CD4-positive, alpha-beta T cell (primary cell): ENCODE results near the gene ENTPD7. TPM values are rescaled to one million over a fixed set of nuclear protein-coding genes. Genes with fewer than 3 reads are reported as not detected.
"Not testable (repeated sequence)": the region's sequence is repeated elsewhere in the genome, so short reads cannot be mapped to it uniquely, and the experiment has no call there.

Experiments used
- ATAC-seq: fragments of 200-7000 bp; cut with Tn5 transposase; one replicate; pipeline ENCODE4 v1.10.0; 2022; ENCODE audit warnings: mild to moderate bottlenecking; ENCODE audit not compliant: poor library complexity
- CTCF ChIA-PET: fragments of 350-600 bp; sonication (Branson Sonifier 250); formaldehyde crosslinking; loops from one replicate; lab custom pipeline; 2021; ENCODE audit warnings: antibody characterized with exemption, inconsistent platforms; lab: Charles Lee
- POLR2A ChIA-PET: fragments of 350-600 bp; sonication (Branson Sonifier 250); formaldehyde crosslinking; loops from one replicate; lab custom pipeline; 2021; ENCODE audit warnings: antibody characterized with exemption, inconsistent platforms; lab: Charles Lee
- DNase-seq, 14 experiments: peaks; one replicate each; pipeline ENCODE4 v3.0.0-alpha.2; 2013 to 2020; ENCODE audit warnings: mixed read lengths in 2 of 14
- H3K27ac ChIP-seq, 2 donors: one replicate each; pipeline versions ENCODE4 v1.5.1 to v1.7.0; 2013; ENCODE audit warnings: low read length in 2 of 2, low read depth in 1 of 2, mild to moderate bottlenecking in 1 of 2
- H3K27me3 ChIP-seq, 2 experiments: 1 replicate in 1 of 2; 2 replicates in 1 of 2; pipeline versions ENCODE4 v1.6.1 to v1.7.0; 2013; ENCODE audit warnings: low read length in 2 of 2, control low read depth in 1 of 2, mild to moderate bottlenecking in 1 of 2, moderate library complexity in 1 of 2; ENCODE audit not compliant: insufficient read depth in 2 of 2, control insufficient read depth in 1 of 2
- H3K36me3 ChIP-seq: one replicate; pipeline ENCODE4 v1.6.1; 2013; ENCODE audit warnings: low read length, control low read depth; ENCODE audit not compliant: insufficient read depth
- H3K4me1 ChIP-seq: one replicate; pipeline ENCODE4 v1.6.1; 2013; ENCODE audit warnings: low read length, control low read depth; ENCODE audit not compliant: insufficient read depth
- H3K4me3 ChIP-seq: one replicate; pipeline ENCODE4 v1.5.1; 2013; ENCODE audit warnings: mild to moderate bottlenecking, low read length, moderate library complexity
- H3K9me3 ChIP-seq, 2 experiments: 1 replicate in 1 of 2; 2 replicates in 1 of 2; pipeline versions ENCODE4 v1.6.1 to v1.7.0; 2013; ENCODE audit warnings: low read length in 2 of 2, mild to moderate bottlenecking in 2 of 2, control low read depth in 1 of 2, moderate library complexity in 1 of 2; ENCODE audit not compliant: control insufficient read depth in 1 of 2, insufficient read depth in 1 of 2
- H3K27ac Mint-ChIP-seq: one replicate; pipeline ENCODE4 v1.8.0; 2020; ENCODE audit warnings: mixed read lengths
- H3K27me3 Mint-ChIP-seq: one replicate; pipeline ENCODE4 v1.8.0; 2021; ENCODE audit warnings: mixed read lengths
- H3K36me3 Mint-ChIP-seq: one replicate; pipeline ENCODE4 v1.8.0; 2021; ENCODE audit warnings: low read depth, mixed read lengths
- H3K4me1 Mint-ChIP-seq: one replicate; pipeline ENCODE4 v1.8.0; 2021; ENCODE audit warnings: low read depth, mixed read lengths
- H3K4me3 Mint-ChIP-seq: one replicate; pipeline ENCODE4 v1.8.0; 2020; ENCODE audit warnings: mild to moderate bottlenecking, mixed read lengths
- H3K9me3 Mint-ChIP-seq: one replicate; pipeline ENCODE4 v1.8.0; 2020; ENCODE audit warnings: mixed read lengths
- CTCF ChIP-seq: fragments of 200-600 bp; IDR thresholded peaks from one replicate; pipeline ENCODE4 v1.8.0; 2022; ENCODE audit warnings: antibody characterized with exemption, mild to moderate bottlenecking
- intact Hi-C, 2 experiments: fragments of 100-400 bp; cut with DNase I in 1 of 2; cut with micrococcal nuclease in 1 of 2; formaldehyde crosslinking; loops; one replicate each; pipeline versions ENCODE4 v1.15.1 to v1.9.0; 2023 to 2025; cut with DNase I, micrococcal nuclease
- total RNA-seq, 174 experiments: library from RNA in 2 of 174; stranded (reverse) in 2 of 174; gene quantifications; one replicate each; pipeline ENCODE4 v1.2.3 and lab custom pipeline; 2021 to 2026

Gene ENTPD7
- total RNA-seq, 2 experiments from 2014 or later = 1.1 to 1.4 TPM

- ChIA-PET CTCF (interaction anchor here (2.1 kb wide), 1 partner anchor 10 kb away, joined by 7 read pairs; the partner anchor contains the start of genes COX15 and CUTC), POLR2A (interaction anchor here (1.6 kb wide), 1 partner anchor 11 kb away, joined by 8 read pairs; the partner anchor contains the start of genes COX15 and CUTC)
- Histone ChIP-seq H3K9me3 (peaks cover 0 to 24% of the 10 kb centered on the region in 2 experiments), H3K27ac (no peak overlapping the region), H3K36me3 (peaks cover 89% of the 10 kb centered on the region), H3K4me3 (no peak overlapping the region), H3K4me1 (no peaks in the 10 kb centered on the region), H3K27me3 (no peaks in the 10 kb centered on the region)
- H3K27ac Mint-ChIP-seq = no peak overlapping the region
- ATAC-seq (no peak), DNase-seq (no peak)
- H3K4me3 Mint-ChIP-seq = no peak overlapping the region
- peaks cover 95% of the 10 kb centered on the region for H3K36me3 Mint-ChIP-seq
- H3K27me3 Mint-ChIP-seq = no peaks in the 10 kb centered on the region
- intact Hi-C loops = no loop called here
- no peak for TF ChIP-seq CTCF
- peaks cover 12% of the 10 kb centered on the region for H3K9me3 Mint-ChIP-seq
- H3K4me1 Mint-ChIP-seq = peaks cover 16% of the 10 kb centered on the region
Observed at GRCh38 chr10:99742701-99743100, 83.4 kb downstream of the ENTPD7 start.

GRCh38 chr10:99743841-99744240 is 84.5 kb downstream of the ENTPD7 start:
- Mint-ChIP-seq H3K4me3 (no peak overlapping the region), H3K36me3 (peaks cover 98% of the 10 kb centered on the region), H3K27ac (no peak overlapping the region), H3K4me1 (peaks cover 17% of the 10 kb centered on the region), H3K9me3 (peaks cover 12% of the 10 kb centered on the region), H3K27me3 (no peaks in the 10 kb centered on the region)
- Histone ChIP-seq H3K4me3 (no peak overlapping the region), H3K27ac (no peak overlapping the region), H3K27me3 (no peaks in the 10 kb centered on the region), H3K9me3 (peaks cover 0 to 24% of the 10 kb centered on the region in 2 experiments), H3K4me1 (no peaks in the 10 kb centered on the region), H3K36me3 (peaks cover 96% of the 10 kb centered on the region)
- intact Hi-C loops = no loop called here
- no peak for TF ChIP-seq CTCF
- no peak for DNase-seq
- no peak for ATAC-seq
- ChIA-PET CTCF (interaction anchor here (2.1 kb wide), 1 partner anchor 11 kb away, joined by 7 read pairs; the partner anchor contains the start of genes COX15 and CUTC), POLR2A (interaction anchor here (1.6 kb wide), 1 partner anchor 12 kb away, joined by 8 read pairs; the partner anchor contains the start of genes COX15 and CUTC)

GRCh38 chr10:99746166-99746565 is 86.9 kb downstream of the ENTPD7 start:
- H3K4me1 ChIP-seq, H3K9me3 Mint-ChIP-seq, H3K4me3 Mint-ChIP-seq, H3K27me3 Mint-ChIP-seq, POLR2A ChIA-PET, DNase-seq, ATAC-seq, CTCF ChIA-PET, H3K27ac ChIP-seq, intact Hi-C loops, H3K27ac Mint-ChIP-seq, H3K27me3 ChIP-seq, H3K4me3 ChIP-seq, H3K9me3 ChIP-seq: not testable (repeated sequence)
- Mint-ChIP-seq H3K4me1 (peaks cover 20% of the 10 kb centered on the region), H3K36me3 (peaks cover 98% of the 10 kb centered on the region)
- peaks cover 93% of the 10 kb centered on the region for H3K36me3 ChIP-seq
